OCI-LY7 (cell line): ENCODE data around the gene C15orf62.

Experiments used
- EZH2phosphoT487 ChIP-seq: fragments of 200-600 bp; sonication (generic); IDR thresholded peaks from 2 replicates; pipeline ENCODE4 v1.6.1; 2018; ENCODE audit warnings: low read depth, borderline replicate concordance, mild to moderate bottlenecking, mixed run types, antibody characterized with exemption, low read length, moderate library complexity, mixed read lengths
- TF ChIP-seq, protein P1 (sequence below): fragments of 200-600 bp; sonication (generic); conservative IDR thresholded peaks from 2 replicates; pipeline ENCODE4 v1.5.1; 2014; ENCODE audit warnings: mild to moderate bottlenecking, antibody characterized with exemption, low read length, moderate library complexity, mixed read lengths

DNA sequence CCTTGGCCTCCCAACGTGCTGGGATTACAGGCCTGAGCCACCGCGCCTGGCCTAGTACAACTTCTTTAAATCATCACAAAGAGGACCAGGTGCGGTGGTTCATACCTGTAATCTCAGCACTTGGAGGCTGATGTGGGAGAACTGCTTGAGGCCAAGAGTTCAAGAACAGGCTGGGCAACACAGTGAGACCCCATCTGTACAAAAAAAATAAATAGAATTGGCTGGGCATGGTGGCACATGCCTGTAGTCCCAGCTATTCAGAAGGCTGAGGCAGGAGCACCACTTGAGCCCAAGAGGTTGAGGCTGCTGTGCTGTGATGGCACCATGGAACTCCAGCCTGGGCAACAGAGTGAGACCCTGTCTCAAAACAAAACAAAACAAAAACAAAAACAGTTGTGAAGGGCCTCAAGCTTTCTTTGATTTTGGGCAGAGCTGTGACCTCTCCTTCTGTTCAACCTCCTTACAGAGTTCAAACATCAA lies 20.6 kb upstream of the C15orf62 start:
- TF ChIP-seq, protein P1, sequence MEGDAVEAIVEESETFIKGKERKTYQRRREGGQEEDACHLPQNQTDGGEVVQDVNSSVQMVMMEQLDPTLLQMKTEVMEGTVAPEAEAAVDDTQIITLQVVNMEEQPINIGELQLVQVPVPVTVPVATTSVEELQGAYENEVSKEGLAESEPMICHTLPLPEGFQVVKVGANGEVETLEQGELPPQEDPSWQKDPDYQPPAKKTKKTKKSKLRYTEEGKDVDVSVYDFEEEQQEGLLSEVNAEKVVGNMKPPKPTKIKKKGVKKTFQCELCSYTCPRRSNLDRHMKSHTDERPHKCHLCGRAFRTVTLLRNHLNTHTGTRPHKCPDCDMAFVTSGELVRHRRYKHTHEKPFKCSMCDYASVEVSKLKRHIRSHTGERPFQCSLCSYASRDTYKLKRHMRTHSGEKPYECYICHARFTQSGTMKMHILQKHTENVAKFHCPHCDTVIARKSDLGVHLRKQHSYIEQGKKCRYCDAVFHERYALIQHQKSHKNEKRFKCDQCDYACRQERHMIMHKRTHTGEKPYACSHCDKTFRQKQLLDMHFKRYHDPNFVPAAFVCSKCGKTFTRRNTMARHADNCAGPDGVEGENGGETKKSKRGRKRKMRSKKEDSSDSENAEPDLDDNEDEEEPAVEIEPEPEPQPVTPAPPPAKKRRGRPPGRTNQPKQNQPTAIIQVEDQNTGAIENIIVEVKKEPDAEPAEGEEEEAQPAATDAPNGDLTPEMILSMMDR: no peak
- no peak for TF ChIP-seq EZH2phosphoT487
